ENCODE results near the gene GPR108. TPM values are rescaled to one million over a fixed set of nuclear protein-coding genes. Genes with fewer than 3 reads are reported as not detected.

The GPR108 gene
- total and polyA plus RNA-seq, 2 of the 13 experiments (the other 11 are each of a cell fraction or from before 2014, with no cell fraction given) = 36.4 to 63.0 TPM

DNA sequence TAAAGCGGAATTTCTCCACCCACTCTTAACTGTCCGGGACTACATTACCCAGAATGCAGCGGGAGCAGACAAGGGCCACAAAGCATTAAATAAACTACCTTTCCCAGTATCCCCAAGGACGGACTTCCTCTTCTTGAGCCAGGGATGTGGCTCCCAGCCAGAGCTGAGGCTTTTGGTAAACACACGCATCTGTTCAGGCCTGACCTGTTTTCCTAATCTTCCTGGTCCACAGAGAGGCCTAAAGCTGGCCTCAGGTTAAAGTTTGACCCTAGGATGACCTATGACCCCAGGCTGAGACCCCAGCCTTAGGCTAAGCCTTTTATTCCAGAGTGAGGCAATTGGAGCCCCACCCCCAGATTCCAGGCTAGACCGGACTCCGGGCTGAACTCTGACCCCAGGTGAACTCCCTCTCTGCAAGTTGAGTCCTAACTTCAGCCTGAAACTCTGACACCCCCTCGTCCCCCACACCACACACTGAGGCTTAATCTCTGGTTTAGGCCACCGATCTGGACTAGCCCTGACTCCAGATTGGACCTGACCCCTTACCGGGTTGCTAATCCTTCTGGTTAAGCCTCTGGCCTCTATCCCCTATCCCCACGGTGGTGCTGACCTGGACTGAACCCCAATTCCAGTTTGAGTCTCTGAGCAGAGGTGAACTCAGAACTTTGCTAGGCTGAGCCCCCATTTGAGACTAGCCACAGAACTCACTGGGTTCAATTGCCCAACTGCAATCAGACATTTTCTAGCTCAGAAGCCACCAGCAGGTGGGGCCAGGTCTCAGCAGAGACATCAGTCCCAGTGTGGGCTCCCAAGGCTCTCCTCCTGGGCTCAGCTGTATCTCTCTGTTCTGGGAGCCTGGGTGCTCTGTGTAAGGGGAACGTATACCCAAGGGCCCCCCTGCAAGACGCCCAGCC lies 750 bp upstream of the GPR108 start (continued):
- TF ChIP-seq PLSCR1 (CRISPR knock-in tag; IDR thresholded peaks at IDR 0.05; ENCODE audit: borderline replicate concordance) (no peak), HNRNPLL (IDR thresholded peaks at IDR 0.05; ENCODE audit: low read depth, low read length, poor library complexity, severe bottlenecking) (no peak), HCFC1 (IDR thresholded peaks at IDR 0.05; ENCODE audit: low read depth, low read length) (peak; percentile 96), ZNF235 (CRISPR knock-in tag; IDR thresholded peaks at IDR 0.05; ENCODE audit: borderline replicate concordance) (0 out of 2 replicates have a peak, but pooled peaks have one; percentile 11), ATRX (CRISPR knock-in tag; IDR thresholded peaks at IDR 0.05; ENCODE audit: borderline replicate concordance) (no peak), PRMT3 (CRISPR knock-in tag; IDR thresholded peaks at IDR 0.05; ENCODE audit: borderline replicate concordance, low read depth) (no peak), NFE2L2 (IDR thresholded peaks at IDR 0.05; ENCODE audit: low read length) (no peak), CREBL2 (CRISPR knock-in tag; IDR thresholded peaks at IDR 0.05; ENCODE audit: borderline replicate concordance) (no peak), CREB3 (CRISPR knock-in tag; IDR thresholded peaks at IDR 0.05) (no peak), ZBTB7B (CRISPR knock-in tag; IDR thresholded peaks at IDR 0.05) (peak; percentile 62), NCOA5 (CRISPR knock-in tag; IDR thresholded peaks at IDR 0.05) (no peak), TSC22D2 (CRISPR knock-in tag; IDR thresholded peaks at IDR 0.05; ENCODE audit: borderline replicate concordance) (no peak), HDAC2 (CRISPR knock-in tag; IDR thresholded peaks at IDR 0.05) (peak; percentile 62; the same call in 1 of the 2 replicates), KDM4B (CRISPR knock-in tag; IDR thresholded peaks at IDR 0.05) (no peak), ZNF713 (CRISPR knock-in tag; IDR thresholded peaks at IDR 0.05) (no peak), ZNF839 (CRISPR knock-in tag; IDR thresholded peaks at IDR 0.05; ENCODE audit: borderline replicate concordance) (no peak), ZNF878 (CRISPR knock-in tag; IDR thresholded peaks at IDR 0.05) (0 out of 2 replicates have a peak, but pooled peaks have one; percentile 21), ZNF367 (CRISPR knock-in tag; IDR thresholded peaks at IDR 0.05; ENCODE audit: borderline replicate concordance) (no peak), KDM5A (IDR thresholded peaks at IDR 0.05; ENCODE audit: borderline replicate concordance, low read length) (0 out of 2 replicates have a peak, but pooled peaks have one; percentile 38), FOXK2 (IDR thresholded peaks at IDR 0.05) (no peak; the same call in 1 of the 2 replicates), DPF2 (CRISPR knock-in tag; IDR thresholded peaks at IDR 0.05; ENCODE audit: borderline replicate concordance, low read depth) (no peak), ZNF746 (CRISPR knock-in tag; IDR thresholded peaks at IDR 0.05) (no peak), NR2C2 (CRISPR knock-in tag; IDR thresholded peaks at IDR 0.05; ENCODE audit: borderline replicate concordance) (peak; percentile 98), ZNF136 (CRISPR knock-in tag; IDR thresholded peaks at IDR 0.05; ENCODE audit: low read depth) (no peak), CHD2 (IDR thresholded peaks at IDR 0.05; ENCODE audit: low read depth, low read length) (no peak), ZNF709 (CRISPR knock-in tag; IDR thresholded peaks at IDR 0.05) (no peak; the same call in 1 of the 2 replicates)
- TF ChIP-seq, protein P1, sequence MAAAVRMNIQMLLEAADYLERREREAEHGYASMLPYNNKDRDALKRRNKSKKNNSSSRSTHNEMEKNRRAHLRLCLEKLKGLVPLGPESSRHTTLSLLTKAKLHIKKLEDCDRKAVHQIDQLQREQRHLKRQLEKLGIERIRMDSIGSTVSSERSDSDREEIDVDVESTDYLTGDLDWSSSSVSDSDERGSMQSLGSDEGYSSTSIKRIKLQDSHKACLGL (CRISPR knock-in tag; IDR thresholded peaks at IDR 0.05) = no peak
